Gastrocnemius medialis (tissue), 4 donors: ENCODE data around the gene ASF1A. TPM values are rescaled to one million over a fixed set of nuclear protein-coding genes. Genes with fewer than 3 reads are reported as not detected.
A peak's percentile ranks its signal among the peaks of the same experiment; 100 is the strongest.

ENCODE experiments used
- ATAC-seq, 2 donors: fragments of 150-250 bp; one replicate each; pipeline ENCODE4 v1.9.1; 2016
- DNase-seq, 2 donors: peaks; one replicate each; pipeline ENCODE4 v3.0.0-alpha.2; 2019
- H3K27ac ChIP-seq, 4 donors: fragments of 200-600 bp; sonication (generic); 1 replicate in 1 of 4; 2 replicates in 3 of 4; pipeline ENCODE4 v1.5.1; 2016 to 2018; ENCODE audit warnings: mild to moderate bottlenecking in 2 of 4, moderate library complexity in 1 of 4
- H3K27me3 ChIP-seq, 3 donors: fragments of 200-600 bp; sonication (generic) in 2 of 3; 1 replicate in 1 of 3; 2 replicates in 2 of 3; pipeline versions ENCODE4 v1.5.1 to v1.6.0; 2016 to 2019; ENCODE audit warnings: mild to moderate bottlenecking in 1 of 3, moderate library complexity in 1 of 3
- H3K36me3 ChIP-seq, 2 donors: fragments of 200-600 bp; sonication (generic) in 1 of 2; one replicate each; pipeline ENCODE4 v1.5.1; 2017 to 2018
- H3K4me1 ChIP-seq, 2 donors: fragments of 200-600 bp; sonication (generic) in 1 of 2; one replicate each; pipeline ENCODE4 v1.5.1; 2016 to 2017; ENCODE audit warnings: mild to moderate bottlenecking in 2 of 2
- H3K4me3 ChIP-seq, 4 donors: fragments of 200-600 bp; sonication (generic) in 3 of 4; 1 replicate in 1 of 4; 2 replicates in 3 of 4; pipeline ENCODE4 v1.5.1; 2016 to 2019; ENCODE audit warnings: mild to moderate bottlenecking in 2 of 4
- H3K9me3 ChIP-seq, 3 donors: fragments of 200-600 bp; sonication (generic) in 2 of 3; 1 replicate in 1 of 3; 2 replicates in 2 of 3; pipeline ENCODE4 v1.5.1; 2016 to 2019
- POLR2A ChIP-seq, 2 donors: fragments of 450-650 bp; IDR thresholded peaks; one replicate each; pipeline ENCODE4 v1.6.1; 2017; ENCODE audit warnings: antibody characterized with exemption in 2 of 2, mild to moderate bottlenecking in 2 of 2, moderate library complexity in 2 of 2
- in situ Hi-C, 4 donors: fragments of 200-750 bp; cut with MboI; loops; one replicate each; pipeline versions ENCODE4 v1.15.0 to v1.8.0; 2017; ENCODE audit warnings: low sequenced_read_pairs in 4 of 4
- intact Hi-C: fragments of 100-400 bp; cut with DNase I; formaldehyde crosslinking; loops from one replicate; pipeline ENCODE4 v1.15.1; 2023; ENCODE audit warnings: low total_unique reads
- total RNA-seq, 4 donors: library from RNA; depleted of rRNA; stranded (reverse); fragments of >200 nt; gene quantifications; one replicate each; pipeline versions ENCODE4 v1.1.0 to v1.2.3, GENCODE V29; 2016
- TF ChIP-seq, protein P1 (sequence below), 5 experiments: fragments of 450-650 bp in 3 of 5; fragments of 200-600 bp in 2 of 5; sonication (generic) in 2 of 5; IDR thresholded peaks in 4 of 5; conservative IDR thresholded peaks in 1 of 5; 1 replicate in 4 of 5; 2 replicates in 1 of 5; pipeline ENCODE4 v1.5.1; 2016 to 2019; ENCODE audit warnings: antibody characterized with exemption in 5 of 5, mild to moderate bottlenecking in 3 of 5, moderate library complexity in 3 of 5

Gene ASF1A
- total RNA-seq, 4 donors from 2014 or later: 9.7 to 13.9 (median 11.0) TPM

DNA sequence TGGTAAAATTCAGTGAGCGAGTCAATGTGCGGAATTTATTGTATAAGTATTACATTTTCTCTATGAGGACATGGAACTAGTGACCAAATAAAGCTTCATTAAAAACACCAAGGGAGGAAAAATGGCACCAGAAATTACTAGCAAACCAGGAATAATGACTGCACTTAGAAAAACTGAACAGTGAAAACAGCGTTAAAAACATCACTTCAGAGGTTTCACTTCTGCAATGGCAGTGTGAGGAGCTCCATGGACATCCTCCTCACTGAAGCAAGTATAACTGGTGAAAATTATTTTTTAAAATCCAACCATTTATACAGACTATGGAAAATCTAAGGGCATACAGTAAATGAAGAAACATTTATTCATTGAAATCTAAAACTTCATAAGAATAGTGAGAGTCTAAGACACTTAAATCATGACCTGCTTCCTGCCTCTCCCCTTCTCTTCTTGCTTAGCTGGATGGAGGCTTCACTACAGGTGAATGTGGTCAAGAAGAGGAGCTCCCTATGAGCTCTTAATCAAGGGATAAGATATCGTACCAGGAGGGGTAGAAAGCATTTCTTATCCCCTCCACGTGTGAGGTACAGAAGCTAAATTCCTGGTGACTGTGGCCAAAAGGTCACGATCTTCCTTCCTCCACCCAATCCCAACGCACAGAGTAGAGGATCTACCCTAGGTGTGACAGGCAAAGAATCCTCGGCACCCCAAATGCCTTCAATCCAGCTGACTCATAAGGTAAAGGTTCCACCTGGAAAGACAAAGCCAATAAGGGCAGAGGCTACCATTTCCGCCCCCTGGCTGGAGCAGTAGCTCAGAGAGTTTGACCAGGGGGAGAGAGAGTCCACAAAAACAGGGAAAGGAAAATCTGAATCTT lies 12.3 kb upstream of the ASF1A start:
- H3K36me3 ChIP-seq: no peaks in the 10 kb centered on the region
- no peaks in the 10 kb centered on the region for H3K27me3 ChIP-seq
- ATAC-seq (no peak), DNase-seq (no peak)
- H3K4me3 ChIP-seq: peak overlapping the region in 1 of 4 donors; percentile 1
- no peaks in the 10 kb centered on the region for H3K9me3 ChIP-seq
- TF ChIP-seq, protein P1, sequence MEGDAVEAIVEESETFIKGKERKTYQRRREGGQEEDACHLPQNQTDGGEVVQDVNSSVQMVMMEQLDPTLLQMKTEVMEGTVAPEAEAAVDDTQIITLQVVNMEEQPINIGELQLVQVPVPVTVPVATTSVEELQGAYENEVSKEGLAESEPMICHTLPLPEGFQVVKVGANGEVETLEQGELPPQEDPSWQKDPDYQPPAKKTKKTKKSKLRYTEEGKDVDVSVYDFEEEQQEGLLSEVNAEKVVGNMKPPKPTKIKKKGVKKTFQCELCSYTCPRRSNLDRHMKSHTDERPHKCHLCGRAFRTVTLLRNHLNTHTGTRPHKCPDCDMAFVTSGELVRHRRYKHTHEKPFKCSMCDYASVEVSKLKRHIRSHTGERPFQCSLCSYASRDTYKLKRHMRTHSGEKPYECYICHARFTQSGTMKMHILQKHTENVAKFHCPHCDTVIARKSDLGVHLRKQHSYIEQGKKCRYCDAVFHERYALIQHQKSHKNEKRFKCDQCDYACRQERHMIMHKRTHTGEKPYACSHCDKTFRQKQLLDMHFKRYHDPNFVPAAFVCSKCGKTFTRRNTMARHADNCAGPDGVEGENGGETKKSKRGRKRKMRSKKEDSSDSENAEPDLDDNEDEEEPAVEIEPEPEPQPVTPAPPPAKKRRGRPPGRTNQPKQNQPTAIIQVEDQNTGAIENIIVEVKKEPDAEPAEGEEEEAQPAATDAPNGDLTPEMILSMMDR (IDR thresholded peaks at IDR 0.05 in 4 of 5, conservative IDR thresholded peaks at IDR 0.05 in 1 of 5): no peak
- TF ChIP-seq POLR2A (IDR thresholded peaks at IDR 0.05): no peak
- peaks cover 4 to 5% of the 10 kb centered on the region in 2 donors for H3K4me1 ChIP-seq
- intact Hi-C loops: no loop called here
- no peak overlapping the region for H3K27ac ChIP-seq
- in situ Hi-C loops: no loop called here

DNA sequence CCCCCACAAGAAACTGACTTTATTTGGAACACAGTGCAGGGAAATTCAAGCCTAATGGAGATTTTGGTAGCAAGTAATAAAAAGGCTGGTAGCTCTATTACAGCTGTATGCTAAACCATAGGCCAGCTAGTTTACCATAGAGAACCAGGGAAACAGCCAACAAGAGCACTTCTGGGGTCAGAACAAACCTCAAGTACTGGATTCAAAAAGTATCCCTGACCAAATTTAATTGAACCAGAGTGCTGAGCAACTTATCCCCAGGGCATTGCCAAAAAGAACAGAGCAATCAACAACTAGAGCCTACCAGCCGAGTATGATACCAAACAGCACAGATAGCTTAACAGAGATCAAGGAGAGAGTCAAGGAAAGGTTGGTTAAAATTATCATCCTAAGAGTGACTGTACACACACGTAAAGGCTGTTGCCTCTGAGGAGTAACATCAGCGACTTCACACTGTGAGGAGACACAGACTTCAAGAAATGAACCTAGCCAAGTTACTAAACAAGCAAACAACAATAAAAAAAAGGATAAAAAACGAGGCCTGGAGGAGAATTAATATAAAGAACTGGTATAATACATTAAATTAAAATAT lies 11.5 kb upstream of the ASF1A start:
- ATAC-seq: no peak

DNA sequence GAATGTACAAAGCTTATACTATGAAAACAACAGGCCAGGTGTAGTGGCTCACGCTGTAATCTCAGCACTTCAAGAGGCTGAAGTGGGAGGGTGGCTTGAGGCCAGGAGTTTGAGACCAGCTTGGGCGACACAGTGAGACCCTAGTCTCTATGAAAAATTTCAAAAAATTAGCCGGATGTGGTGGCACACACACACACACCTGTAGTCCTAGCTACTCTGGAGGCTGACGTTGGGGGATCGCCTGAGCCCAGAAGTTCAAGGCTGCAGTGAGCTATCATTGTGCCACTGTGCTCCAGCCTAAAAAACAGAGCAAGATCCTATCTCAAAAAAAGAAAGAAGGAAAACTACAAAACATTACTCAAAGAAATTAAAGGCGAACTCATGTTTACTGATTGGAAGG lies 7.3 kb upstream of the ASF1A start:
- no peak for TF ChIP-seq POLR2A (IDR thresholded peaks at IDR 0.05)
- TF ChIP-seq, protein P1 (IDR thresholded peaks at IDR 0.05 in 4 of 5, conservative IDR thresholded peaks at IDR 0.05 in 1 of 5): no peak
- ATAC-seq (no peak), DNase-seq (no peak)
- Histone ChIP-seq H3K4me1 (peaks cover 0 to 4% of the 10 kb centered on the region in 2 donors), H3K36me3 (no peaks in the 10 kb centered on the region), H3K4me3 (no peak overlapping the region), H3K27me3 (no peaks in the 10 kb centered on the region), H3K9me3 (no peaks in the 10 kb centered on the region), H3K27ac (no peak overlapping the region)
- intact Hi-C loops: no loop called here
- in situ Hi-C loops: no loop called here

More for the DNA sequence above, 11.5 kb upstream of the ASF1A start:
- intact Hi-C loops: no loop called here
- no peak for DNase-seq
- Histone ChIP-seq H3K27ac (no peak overlapping the region), H3K27me3 (no peaks in the 10 kb centered on the region), H3K4me1 (peaks cover 4 to 5% of the 10 kb centered on the region in 2 donors), H3K9me3 (no peaks in the 10 kb centered on the region), H3K4me3 (no peak overlapping the region), H3K36me3 (no peaks in the 10 kb centered on the region)
- TF ChIP-seq, protein P1 (IDR thresholded peaks at IDR 0.05 in 4 of 5, conservative IDR thresholded peaks at IDR 0.05 in 1 of 5): no peak
- no peak for TF ChIP-seq POLR2A (IDR thresholded peaks at IDR 0.05)
- in situ Hi-C loops: no loop called here

DNA sequence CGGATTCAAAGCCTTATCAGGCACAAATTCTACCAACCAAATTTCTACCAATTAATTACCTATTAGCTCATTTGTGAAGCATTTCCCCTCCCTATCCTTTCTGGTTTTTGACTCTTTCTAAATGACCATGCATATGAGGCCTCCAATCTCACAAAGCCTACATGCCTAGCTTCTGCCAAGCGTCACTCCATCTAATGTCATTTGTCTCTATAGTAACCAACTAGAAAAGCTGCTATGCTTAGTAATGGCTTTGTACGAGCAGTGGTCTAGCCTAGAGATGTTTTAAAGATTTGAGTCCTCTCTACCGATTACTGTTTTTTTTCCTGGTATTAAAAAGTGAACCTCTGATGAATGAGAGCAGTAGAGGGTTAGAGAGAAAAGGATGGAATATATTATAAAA lies 4.8 kb upstream of the ASF1A start:
- TF ChIP-seq POLR2A (IDR thresholded peaks at IDR 0.05): no peak
- TF ChIP-seq, protein P1 (IDR thresholded peaks at IDR 0.05 in 4 of 5, conservative IDR thresholded peaks at IDR 0.05 in 1 of 5): no peak
- no peak for DNase-seq
- Histone ChIP-seq H3K9me3 (no peaks in the 10 kb centered on the region), H3K36me3 (no peaks in the 10 kb centered on the region), H3K4me1 (peaks cover 8 to 15% of the 10 kb centered on the region in 2 donors), H3K27me3 (no peaks in the 10 kb centered on the region), H3K4me3 (no peak overlapping the region), H3K27ac (no peak overlapping the region)
- in situ Hi-C loops: no loop called here
- no peak for ATAC-seq
- intact Hi-C loops: no loop called here
